Astrocyte of the spinal cord (primary cell): ENCODE data around the gene COL6A2.
A peak's percentile ranks its signal among the peaks of the same experiment; 100 is the strongest.

Source experiments
- DNase-seq: peaks from one replicate; pipeline ENCODE4 v3.0.0; 2011; ENCODE audit warnings: low read depth, low spot score
- H3K4me3 ChIP-seq: 2 replicates; pipeline ENCODE4 v1.5.1; 2011; ENCODE audit warnings: low read depth, mild to moderate bottlenecking, low read length, moderate library complexity
- CTCF ChIP-seq: IDR thresholded peaks from 2 replicates; pipeline ENCODE4 v1.5.1; 2012; ENCODE audit warnings: low read depth, mild to moderate bottlenecking, low read length, inconsistent platforms
- in situ Hi-C: cut with HindIII; loops from 2 replicates; pipeline ENCODE4 v1.10.0; 2017; ENCODE audit warnings: low sequenced_read_pairs

The COL6A2 gene

GRCh38 chr21:46152927-46153246, 55.0 kb downstream of the COL6A2 start:
- DNase-seq: no peak
- in situ Hi-C loops: no loop called here
- H3K4me3 ChIP-seq: no peak overlapping the region
- no peak for TF ChIP-seq CTCF

DNA sequence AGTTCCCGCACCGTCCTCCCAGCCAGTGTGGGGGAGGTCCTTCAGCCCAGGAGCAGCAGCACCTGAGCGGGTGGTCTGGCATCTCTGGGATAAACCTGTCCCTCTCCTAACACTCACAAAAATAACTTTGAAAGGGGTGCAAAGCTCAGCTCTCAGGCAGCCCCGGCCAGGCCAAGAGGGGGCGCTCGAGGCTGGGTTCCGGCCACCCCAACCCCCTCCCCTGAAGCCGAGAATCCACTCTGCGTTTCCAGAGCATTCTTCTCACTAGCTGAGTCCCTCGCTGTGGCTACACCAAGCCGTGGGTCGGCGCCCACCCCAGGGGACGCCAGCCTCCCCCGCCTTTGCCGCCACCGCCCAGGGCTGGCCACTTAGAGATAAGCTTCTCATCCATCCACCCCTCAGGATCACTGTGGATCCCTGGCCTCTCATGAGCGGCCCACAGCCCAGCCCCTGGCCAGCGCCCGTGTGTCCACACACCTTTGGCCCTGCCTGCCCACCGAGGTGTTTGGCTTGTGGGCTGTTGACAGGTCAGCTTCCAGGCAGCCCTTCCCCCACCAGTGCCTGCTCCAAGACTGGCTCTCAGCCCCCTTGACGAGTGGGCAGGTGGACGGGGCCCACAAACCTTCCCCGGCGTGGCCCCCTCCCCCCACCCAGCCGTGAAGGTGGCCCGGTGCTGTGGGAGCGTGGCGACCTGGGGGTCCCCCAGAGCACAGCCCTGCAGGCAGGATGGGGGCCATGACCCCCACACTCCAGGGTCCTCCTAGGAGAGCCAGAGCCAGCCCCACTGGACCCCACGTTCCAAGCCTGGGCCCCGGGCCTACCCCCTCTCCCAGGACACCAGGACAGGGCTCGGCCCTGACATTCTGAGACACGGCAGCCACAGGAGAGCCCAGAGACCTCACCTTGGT, 55.6 kb downstream of the COL6A2 start:
- in situ Hi-C loops: no loop called here
- DNase-seq: no peak
- peak; percentile 89 for TF ChIP-seq CTCF
- H3K4me3 ChIP-seq: no peak overlapping the region

- TF ChIP-seq CTCF: no peak
- in situ Hi-C loops: no loop called here
- no peak for DNase-seq
- H3K4me3 ChIP-seq: no peak overlapping the region
Measured at GRCh38 chr21:46154155-46154954, 56.4 kb downstream of the COL6A2 start.

GRCh38 chr21:46154955-46155513, 57.1 kb downstream of the COL6A2 start:
- in situ Hi-C loops: no loop called here
- H3K4me3 ChIP-seq: no peak overlapping the region
- DNase-seq: no peak

DNA sequence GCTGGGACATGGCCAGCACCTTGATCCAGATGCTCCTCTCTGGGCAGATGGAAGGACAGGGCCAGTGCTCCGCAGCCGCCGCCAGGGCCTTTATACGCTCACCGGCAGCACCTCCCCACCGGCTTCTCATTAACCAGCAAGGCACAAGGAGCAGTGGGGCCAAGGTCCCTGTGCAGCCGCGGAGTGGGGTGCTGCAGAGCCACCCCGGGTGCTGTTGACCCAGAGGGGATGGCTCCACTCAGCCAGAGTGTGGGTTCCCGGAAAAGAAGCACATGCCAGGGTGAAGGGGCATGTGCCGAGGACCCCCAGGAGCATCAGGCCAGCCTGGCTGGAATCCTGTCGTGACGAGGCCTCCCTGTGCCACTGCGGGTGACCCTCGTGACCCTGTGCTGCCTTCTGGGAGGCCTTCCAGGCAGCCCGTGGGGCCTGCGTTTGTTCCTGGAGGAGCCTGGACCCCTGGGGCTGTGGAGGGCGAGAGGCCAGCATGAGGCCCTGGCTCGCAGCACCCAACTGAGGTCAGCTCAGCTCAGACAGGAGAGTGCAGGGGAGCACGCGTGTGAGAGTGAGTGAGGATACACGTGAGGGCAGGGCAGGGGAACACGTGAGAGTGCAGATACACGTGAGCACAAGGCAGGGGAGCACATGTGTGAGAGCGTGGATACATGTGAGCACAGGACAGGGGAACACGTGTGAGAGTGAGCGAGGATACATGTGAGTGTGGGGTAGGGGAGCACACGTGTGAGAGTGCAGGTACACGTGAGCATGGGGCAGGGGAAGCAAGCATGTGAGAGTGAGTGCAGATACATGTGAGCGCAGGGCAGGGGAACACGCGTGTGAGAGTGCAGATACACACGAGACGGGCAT, 57.8 kb downstream of the COL6A2 start, which contains the start of gene FTCD:
FTCD (minus strand) TSS at position 66 of the 864 bp plus-strand sequence; CDS start at position 10, 56 bp downstream.
- no peak for DNase-seq
- H3K4me3 ChIP-seq: no peak within 1 kb of the TSS
- TF ChIP-seq CTCF: no peak
- in situ Hi-C loops: no loop called here

More at GRCh38 chr21:46154955-46155513, 57.1 kb downstream of the COL6A2 start:
- TF ChIP-seq CTCF: no peak

- DNase-seq: no peak
- in situ Hi-C loops: no loop called here
- H3K4me3 ChIP-seq: no peak overlapping the region
- TF ChIP-seq CTCF: no peak
Measured at GRCh38 chr21:46156378-46156645, 58.4 kb downstream of the COL6A2 start.
